HG03103 (cell line): ENCODE measurements around the gene GABBR1.

Experiments used
- ATAC-seq: cut with Tn5 transposase; IDR thresholded peaks from one replicate; pipeline ENCODE4 v1.9.1; 2021; ENCODE audit warnings: low read depth; ENCODE audit not compliant: unreplicated experiment

Gene GABBR1

GRCh38 chr6:29530671-29531310 is 102.2 kb downstream of the GABBR1 start:
- no peak for ATAC-seq

GRCh38 chr6:29529956-29530355 is 103.0 kb downstream of the GABBR1 start:
- ATAC-seq = no peak

GRCh38 chr6:29528988-29529560 is 103.9 kb downstream of the GABBR1 start:
- no peak for ATAC-seq

GRCh38 chr6:29528300-29528931 is 104.6 kb downstream of the GABBR1 start:
- ATAC-seq = no peak

GRCh38 chr6:29527564-29527963 is 105.4 kb downstream of the GABBR1 start:
- no peak for ATAC-seq

- ATAC-seq = no peak
Observed at GRCh38 chr6:29527126-29527525, 105.9 kb downstream of the GABBR1 start.

- ATAC-seq = no peak
Observed at GRCh38 chr6:29525311-29525639, 107.7 kb downstream of the GABBR1 start.

- ATAC-seq = no peak
Observed at GRCh38 chr6:29524444-29525310, 108.3 kb downstream of the GABBR1 start.

GRCh38 chr6:29524044-29524443 is 108.9 kb downstream of the GABBR1 start:
- no peak for ATAC-seq

- ATAC-seq = no peak
Observed at GRCh38 chr6:29522227-29522626, 110.8 kb downstream of the GABBR1 start.

GRCh38 chr6:29521006-29521680 is 111.8 kb downstream of the GABBR1 start:
- no peak for ATAC-seq

- no peak for ATAC-seq
Observed at GRCh38 chr6:29520232-29520631, 112.8 kb downstream of the GABBR1 start.

GRCh38 chr6:29519291-29520010 is 113.5 kb downstream of the GABBR1 start:
- ATAC-seq = no peak

- no peak for ATAC-seq
Observed at GRCh38 chr6:29517728-29518440, 115.1 kb downstream of the GABBR1 start.

GRCh38 chr6:29517245-29517644 is 115.7 kb downstream of the GABBR1 start:
- ATAC-seq = no peak

- no peak for ATAC-seq
Observed at GRCh38 chr6:29516108-29516507, 116.9 kb downstream of the GABBR1 start.

GRCh38 chr6:29510746-29511300 is 122.2 kb downstream of the GABBR1 start:
- no peak for ATAC-seq

- no peak for ATAC-seq
Observed at GRCh38 chr6:29510202-29510601, 122.8 kb downstream of the GABBR1 start.
